Calu3 (cell line): ENCODE results near the gene CFAP90. TPM values are rescaled to one million over a fixed set of nuclear protein-coding genes. Genes with fewer than 3 reads are reported as not detected.

Experiments used
- BruUV-seq: library from RNA; stranded (reverse); fragments of 400-500 nt; replicated peaks from 2 replicates; lab custom pipeline; 2021; lab: Mats Ljungman, UMichigan
- CTCF ChIA-PET: fragments of 300-600 bp; sonication (Branson Sonifier 250); formaldehyde crosslinking; loops from one replicate; lab custom pipeline; 2022; ENCODE audit warnings: antibody characterized with exemption; lab: Charles Lee
- DNase-seq: peaks from one replicate; pipeline ENCODE4 v3.0.0; 2022
- H3K27ac Mint-ChIP-seq: one replicate; pipeline ENCODE4 v1.8.0; 2022; ENCODE audit warnings: mixed read lengths; ENCODE audit not compliant: unreplicated experiment
- H3K27me3 Mint-ChIP-seq: one replicate; pipeline ENCODE4 v1.8.0; 2022; ENCODE audit warnings: mixed read lengths; ENCODE audit not compliant: unreplicated experiment
- H3K36me3 Mint-ChIP-seq: one replicate; pipeline ENCODE4 v1.8.0; 2022; ENCODE audit warnings: mild to moderate bottlenecking, moderate library complexity, mixed read lengths; ENCODE audit not compliant: insufficient read depth, unreplicated experiment
- H3K4me1 Mint-ChIP-seq: one replicate; pipeline ENCODE4 v1.8.0; 2022; ENCODE audit warnings: mild to moderate bottlenecking, low read depth, mixed read lengths; ENCODE audit not compliant: unreplicated experiment
- H3K4me3 Mint-ChIP-seq: one replicate; pipeline ENCODE4 v1.8.0; 2022; ENCODE audit warnings: mild to moderate bottlenecking, low read depth, moderate library complexity, mixed read lengths; ENCODE audit not compliant: unreplicated experiment
- H3K9me3 Mint-ChIP-seq: one replicate; pipeline ENCODE4 v1.8.0; 2022; ENCODE audit warnings: low read depth, mixed read lengths; ENCODE audit not compliant: unreplicated experiment
- intact Hi-C: fragments of 100-400 bp; cut with micrococcal nuclease; formaldehyde crosslinking; loops from one replicate; pipeline ENCODE4 v1.10.0; 2022; ENCODE audit not compliant: unreplicated experiment
- total RNA-seq: library from RNA; stranded (reverse); gene quantifications from 2 replicates; pipeline ENCODE4 v1.2.3, GENCODE V29; 2022
- TF ChIP-seq, protein P1 (sequence below): fragments of 200-600 bp; IDR thresholded peaks from one replicate; pipeline ENCODE4 v1.8.0; 2022; ENCODE audit warnings: antibody characterized with exemption; ENCODE audit not compliant: unreplicated experiment

Gene CFAP90
- total RNA-seq, 1 experiment from 2014 or later: not detected

DNA sequence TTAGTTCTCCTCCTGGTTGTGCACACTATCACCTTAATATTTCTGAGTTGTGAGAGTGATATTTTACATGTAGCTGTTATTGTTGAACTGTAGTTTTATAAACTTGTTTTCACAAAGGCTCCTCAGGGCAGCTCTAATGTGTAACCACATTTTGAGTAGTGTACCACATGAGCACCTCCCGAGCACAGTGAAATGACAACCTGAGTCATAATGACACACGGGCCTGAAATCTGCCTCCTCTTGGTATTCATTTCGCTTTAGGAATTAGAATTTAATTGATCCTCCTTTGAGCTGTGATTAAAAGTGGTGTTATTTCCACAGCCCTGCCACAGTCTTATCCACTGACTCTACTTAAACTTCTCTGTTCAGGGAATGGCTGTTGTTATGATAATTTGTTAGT is 25.9 kb upstream of the CFAP90 start:
- H3K27ac Mint-ChIP-seq: no peak overlapping the region
- H3K9me3 Mint-ChIP-seq: no peaks in the 10 kb centered on the region
- CTCF ChIA-PET: no interaction called here
- BruUV-seq: no TSS peak
- peaks cover 29% of the 10 kb centered on the region for H3K36me3 Mint-ChIP-seq
- no peaks in the 10 kb centered on the region for H3K27me3 Mint-ChIP-seq
- TF ChIP-seq, protein P1, sequence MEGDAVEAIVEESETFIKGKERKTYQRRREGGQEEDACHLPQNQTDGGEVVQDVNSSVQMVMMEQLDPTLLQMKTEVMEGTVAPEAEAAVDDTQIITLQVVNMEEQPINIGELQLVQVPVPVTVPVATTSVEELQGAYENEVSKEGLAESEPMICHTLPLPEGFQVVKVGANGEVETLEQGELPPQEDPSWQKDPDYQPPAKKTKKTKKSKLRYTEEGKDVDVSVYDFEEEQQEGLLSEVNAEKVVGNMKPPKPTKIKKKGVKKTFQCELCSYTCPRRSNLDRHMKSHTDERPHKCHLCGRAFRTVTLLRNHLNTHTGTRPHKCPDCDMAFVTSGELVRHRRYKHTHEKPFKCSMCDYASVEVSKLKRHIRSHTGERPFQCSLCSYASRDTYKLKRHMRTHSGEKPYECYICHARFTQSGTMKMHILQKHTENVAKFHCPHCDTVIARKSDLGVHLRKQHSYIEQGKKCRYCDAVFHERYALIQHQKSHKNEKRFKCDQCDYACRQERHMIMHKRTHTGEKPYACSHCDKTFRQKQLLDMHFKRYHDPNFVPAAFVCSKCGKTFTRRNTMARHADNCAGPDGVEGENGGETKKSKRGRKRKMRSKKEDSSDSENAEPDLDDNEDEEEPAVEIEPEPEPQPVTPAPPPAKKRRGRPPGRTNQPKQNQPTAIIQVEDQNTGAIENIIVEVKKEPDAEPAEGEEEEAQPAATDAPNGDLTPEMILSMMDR: no peak
- no peak for DNase-seq
- peaks cover 53% of the 10 kb centered on the region for H3K4me1 Mint-ChIP-seq
- intact Hi-C loops: no loop called here
- H3K4me3 Mint-ChIP-seq: no peak overlapping the region

DNA sequence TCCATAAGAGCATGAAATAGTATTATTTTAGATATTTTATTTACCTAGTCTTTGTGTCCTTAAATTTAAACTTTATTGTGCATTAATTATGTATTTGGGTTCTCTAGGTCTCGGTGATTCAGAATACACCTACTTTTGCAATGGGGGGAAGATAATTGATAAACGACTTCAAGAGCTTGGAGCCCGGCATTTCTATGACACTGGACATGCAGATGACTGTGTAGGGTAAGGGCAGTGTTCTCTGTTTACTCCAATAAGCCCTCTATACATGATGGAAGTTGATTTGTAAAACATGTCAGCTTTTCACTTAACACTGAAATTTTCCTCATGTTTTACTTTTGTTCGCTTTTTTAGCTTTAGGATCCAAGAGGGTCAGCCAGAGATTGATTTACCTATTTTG is 24.2 kb upstream of the CFAP90 start:
- H3K4me3 Mint-ChIP-seq: no peak overlapping the region
- H3K4me1 Mint-ChIP-seq: peaks cover 69% of the 10 kb centered on the region
- no peaks in the 10 kb centered on the region for H3K27me3 Mint-ChIP-seq
- intact Hi-C loops: no loop called here
- H3K36me3 Mint-ChIP-seq: peaks cover 26% of the 10 kb centered on the region
- CTCF ChIA-PET: no interaction called here
- H3K9me3 Mint-ChIP-seq: no peaks in the 10 kb centered on the region
- TF ChIP-seq, protein P1: no peak
- no peak for DNase-seq
- H3K27ac Mint-ChIP-seq: no peak overlapping the region
- no TSS peak for BruUV-seq

DNA sequence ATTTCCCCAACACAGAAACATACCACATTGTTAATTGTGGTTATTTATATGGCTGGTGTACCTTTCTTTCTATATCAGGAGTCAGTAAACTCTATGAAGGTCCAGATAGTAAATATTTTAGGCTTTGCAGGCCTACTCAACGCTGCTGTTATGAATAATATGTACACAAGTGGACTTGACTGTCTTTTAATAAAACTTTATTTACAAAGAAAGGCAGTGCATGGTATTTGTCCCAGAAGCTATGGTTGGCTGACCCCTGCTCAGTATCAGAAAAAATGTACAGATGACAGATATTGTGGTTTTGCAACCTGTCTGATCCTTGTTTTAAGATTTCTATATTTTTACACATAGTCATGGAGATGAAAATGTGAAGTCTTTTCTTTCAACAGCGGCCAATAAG is 23.7 kb upstream of the CFAP90 start:
- CTCF ChIA-PET: interaction anchor here (1.1 kb wide), 1 partner anchor 8 kb away, joined by 5 read pairs; no protein-coding TSS in a partner anchor
- Mint-ChIP-seq H3K9me3 (no peaks in the 10 kb centered on the region), H3K4me1 (peaks cover 69% of the 10 kb centered on the region), H3K36me3 (peaks cover 30% of the 10 kb centered on the region), H3K27ac (no peak overlapping the region), H3K4me3 (no peak overlapping the region), H3K27me3 (no peaks in the 10 kb centered on the region)
- intact Hi-C loops: no loop called here
- TF ChIP-seq, protein P1: no peak
- DNase-seq: no peak
- BruUV-seq: no TSS peak

DNA sequence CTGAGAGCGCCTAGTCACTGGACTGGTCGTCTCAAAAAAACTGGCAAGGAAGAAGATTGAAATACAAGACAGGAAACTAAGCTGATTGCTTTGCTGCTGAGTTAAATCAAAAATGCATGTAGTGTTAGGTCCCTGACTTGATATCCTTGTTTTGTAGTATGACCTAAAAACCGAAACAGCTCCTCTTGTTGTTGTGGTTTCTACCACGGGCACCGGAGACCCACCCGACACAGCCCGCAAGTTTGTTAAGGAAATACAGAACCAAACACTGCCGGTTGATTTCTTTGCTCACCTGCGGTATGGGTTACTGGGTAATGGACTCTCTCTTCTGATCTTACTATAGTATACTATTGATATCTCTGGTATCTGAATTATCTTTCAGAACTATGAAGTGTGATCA is 22.3 kb upstream of the CFAP90 start:
- DNase-seq: no peak
- Mint-ChIP-seq H3K27me3 (no peaks in the 10 kb centered on the region), H3K27ac (no peak overlapping the region), H3K4me3 (no peak overlapping the region), H3K9me3 (no peaks in the 10 kb centered on the region), H3K36me3 (peaks cover 37% of the 10 kb centered on the region), H3K4me1 (peaks cover 56% of the 10 kb centered on the region)
- BruUV-seq: no TSS peak
- intact Hi-C loops: no loop called here
- TF ChIP-seq, protein P1: no peak
- CTCF ChIA-PET: interaction anchor here (1.1 kb wide), 1 partner anchor 10 kb away, joined by 5 read pairs; no protein-coding TSS in a partner anchor
